Cortex of kidney (tissue), 1 donor: ENCODE measurements around the gene MCF2L.

Experiments used
- DNase-seq: peaks from one replicate; lab custom pipeline; 2025; lab: John Stamatoyannopoulos, UW

MCF2L gene

GRCh38 chr13:113148940-113149503, 180.0 kb downstream of the MCF2L start:
- no peak for DNase-seq
